Activated effector memory CD4-positive, alpha-beta T cell treated with anti-CD3 and anti-CD28 coated beads, Interleukin-2, amount 50 U/mL, for 16 hours (primary cell): ENCODE results near the gene CAPN2.
A peak's percentile ranks its signal among the peaks of the same experiment; 100 is the strongest.

ENCODE experiments used
- DNase-seq: peaks from one replicate; pipeline ENCODE4 v3.0.0-alpha.2; 2020

CAPN2 gene

DNA sequence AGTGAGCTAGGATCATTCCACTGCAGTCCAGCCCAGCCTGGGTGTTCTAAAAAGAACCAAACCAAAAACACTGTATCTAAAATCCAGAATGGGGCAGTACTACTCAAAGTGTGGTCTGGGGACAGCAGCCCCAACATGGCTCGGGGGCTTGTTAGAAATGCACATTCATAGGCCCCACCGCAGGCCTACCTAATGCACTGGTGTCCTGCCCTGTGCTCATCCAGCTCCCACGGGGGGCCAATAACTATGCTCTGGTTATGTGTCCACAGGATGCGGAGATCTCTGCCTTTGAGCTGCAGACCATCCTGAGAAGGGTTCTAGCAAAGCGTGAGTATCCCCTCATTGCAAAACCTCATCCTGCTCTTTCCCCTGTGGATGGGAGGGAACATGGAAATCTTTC, 51.5 kb downstream of the CAPN2 start:
- DNase-seq = peak; percentile 57

DNA sequence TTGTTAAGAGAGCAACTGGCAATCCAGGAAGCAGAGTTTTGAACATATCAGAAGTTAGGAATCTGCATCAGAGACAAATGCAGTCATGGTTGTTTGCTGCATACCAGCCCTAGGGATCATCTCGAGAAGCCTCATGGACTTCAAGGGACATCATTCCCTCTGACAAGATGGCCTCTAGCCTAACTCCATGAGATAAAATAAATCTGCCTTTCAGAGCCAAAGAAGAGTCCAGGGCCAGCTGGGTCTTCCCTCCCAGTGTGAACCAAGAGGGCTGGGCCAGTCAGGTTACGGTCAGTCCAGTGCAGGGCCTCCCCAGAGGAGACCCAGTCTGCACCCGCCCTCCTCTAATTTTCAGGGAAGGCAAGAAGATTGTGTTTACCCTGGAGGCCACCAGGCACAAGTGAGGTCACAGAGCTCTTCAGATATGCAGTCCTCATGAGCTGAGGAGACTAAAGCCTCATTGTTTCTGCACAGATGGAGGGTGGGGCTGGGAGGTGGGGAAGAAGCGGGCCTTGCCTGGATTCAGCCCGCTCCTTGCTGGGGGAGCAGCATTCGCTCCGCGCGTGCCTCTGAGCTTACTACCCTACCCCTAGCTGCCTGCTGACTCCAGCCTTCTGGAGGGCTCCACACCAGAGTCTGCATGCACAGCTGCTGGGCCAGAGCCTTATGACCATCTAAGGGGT, 52.8 kb downstream of the CAPN2 start:
- DNase-seq = no peak

DNA sequence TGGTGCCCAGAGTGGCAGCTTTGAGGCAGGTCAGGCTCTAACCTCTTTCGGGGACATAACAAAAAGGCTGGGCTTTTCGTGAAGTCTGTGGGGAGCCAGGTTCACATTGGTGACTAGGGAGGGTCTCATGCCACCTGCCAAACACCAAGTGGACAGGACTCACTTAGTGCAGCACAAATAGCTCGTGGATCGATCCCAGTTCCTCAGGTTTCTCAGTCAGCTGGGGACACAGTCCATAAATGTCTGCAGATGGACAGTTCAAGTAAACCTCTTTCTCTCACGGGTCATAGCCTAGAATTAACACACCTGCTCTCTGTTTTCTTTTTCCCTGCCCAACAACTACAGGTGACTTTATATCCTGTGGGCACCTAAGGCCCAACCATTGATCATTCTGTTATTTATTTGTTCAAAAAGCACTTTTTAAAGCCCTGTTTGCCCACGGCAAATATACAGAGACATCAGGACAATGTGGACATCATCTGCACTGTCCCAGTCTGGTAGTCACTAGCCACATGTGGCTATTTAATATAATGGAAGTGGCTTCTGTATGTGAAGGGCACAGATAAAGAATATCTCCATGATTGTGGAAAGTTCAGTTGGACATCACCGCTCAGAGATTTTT, 53.5 kb downstream of the CAPN2 start:
- peak; percentile 53 for DNase-seq

DNA sequence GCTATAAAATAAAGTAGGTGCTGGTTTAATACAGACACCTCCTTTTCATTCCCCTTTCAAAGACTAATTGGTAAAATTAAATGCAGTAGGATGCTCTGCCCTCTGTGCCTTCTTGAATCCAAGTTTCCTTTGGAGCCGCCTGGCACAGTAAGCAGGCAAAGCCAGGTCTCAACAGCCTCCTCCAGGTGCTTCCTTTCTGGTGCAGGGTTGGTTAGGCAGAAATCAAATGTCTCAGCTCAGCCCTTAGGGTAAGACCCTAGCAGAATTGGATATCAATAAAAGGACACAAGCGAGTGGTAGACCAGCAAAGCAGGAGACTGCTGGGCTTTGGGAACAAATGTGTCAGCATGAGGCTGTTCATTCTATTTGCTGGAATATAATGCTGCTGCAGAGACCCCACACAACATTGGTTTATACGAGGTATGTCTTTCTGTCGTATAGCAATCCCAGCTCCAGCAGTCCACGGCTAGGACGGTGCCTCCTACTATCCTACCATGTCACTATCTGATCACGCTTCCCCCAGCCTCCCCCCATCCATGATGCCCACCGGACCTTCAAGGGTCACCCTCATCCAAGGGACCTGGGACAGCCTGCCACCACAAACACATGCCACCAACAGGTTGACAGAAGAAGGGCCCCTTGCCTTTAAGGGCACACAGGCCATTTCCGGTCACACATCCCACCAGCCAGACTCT, 58.4 kb downstream of the CAPN2 start:
- no peak for DNase-seq

DNA sequence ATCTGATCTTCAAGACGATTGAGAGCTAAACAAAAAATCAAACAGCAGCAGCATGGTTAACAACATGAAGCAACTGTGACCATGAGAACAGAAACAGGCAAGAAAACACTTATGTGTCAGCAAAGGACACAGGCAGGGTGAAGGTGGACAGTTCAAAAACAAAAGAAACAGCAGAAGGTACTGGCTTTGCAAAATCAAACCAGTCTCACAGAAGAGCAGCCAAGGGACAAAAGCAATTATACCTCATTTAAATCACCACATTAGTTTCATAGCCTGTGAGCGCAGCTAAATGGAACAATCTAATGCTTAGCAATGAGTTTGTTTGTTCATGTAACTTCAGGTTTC, 59.1 kb downstream of the CAPN2 start:
- no peak for DNase-seq

DNA sequence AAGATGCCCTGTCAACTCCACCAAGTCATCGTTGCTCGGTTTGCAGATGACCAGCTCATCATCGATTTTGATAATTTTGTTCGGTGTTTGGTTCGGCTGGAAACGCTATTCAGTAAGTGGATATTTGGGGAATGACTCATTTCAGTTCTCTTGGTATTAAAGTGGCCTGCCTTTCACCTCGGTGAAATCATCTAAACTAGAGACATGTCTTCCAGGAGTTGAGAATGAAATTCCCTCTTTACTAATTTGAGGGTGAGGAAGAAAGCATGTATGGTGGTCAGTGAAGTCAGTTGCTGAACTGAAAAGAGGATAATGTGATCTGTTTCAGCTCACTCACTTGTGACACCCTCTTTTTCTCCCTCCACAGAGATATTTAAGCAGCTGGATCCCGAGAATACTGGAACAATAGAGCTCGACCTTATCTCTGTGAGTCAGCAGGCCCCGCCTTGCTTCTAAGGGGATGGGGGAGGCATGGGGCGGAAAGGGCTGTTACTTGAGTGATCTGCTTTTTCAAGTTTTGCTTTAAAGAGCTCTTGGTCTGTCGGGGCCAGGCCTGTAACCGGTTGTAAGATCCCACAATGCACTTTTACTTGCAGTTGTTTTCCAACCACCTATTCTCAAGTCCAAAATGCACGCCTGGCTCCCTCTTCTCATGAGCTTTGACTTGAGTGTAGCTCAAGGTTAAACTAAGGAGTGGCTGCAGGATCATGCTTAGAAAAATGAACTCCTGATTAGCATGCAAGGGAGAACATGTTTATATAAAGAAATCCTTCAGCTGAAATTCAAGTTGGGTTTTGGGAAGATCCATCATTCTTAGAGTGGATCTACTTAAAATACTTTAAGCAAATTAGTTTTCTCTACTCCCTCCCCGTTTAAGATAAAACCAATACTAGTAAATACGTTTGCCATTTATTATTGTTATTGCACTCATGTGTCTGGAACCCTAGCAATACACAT, 59.8 kb downstream of the CAPN2 start:
- DNase-seq = no peak

DNA sequence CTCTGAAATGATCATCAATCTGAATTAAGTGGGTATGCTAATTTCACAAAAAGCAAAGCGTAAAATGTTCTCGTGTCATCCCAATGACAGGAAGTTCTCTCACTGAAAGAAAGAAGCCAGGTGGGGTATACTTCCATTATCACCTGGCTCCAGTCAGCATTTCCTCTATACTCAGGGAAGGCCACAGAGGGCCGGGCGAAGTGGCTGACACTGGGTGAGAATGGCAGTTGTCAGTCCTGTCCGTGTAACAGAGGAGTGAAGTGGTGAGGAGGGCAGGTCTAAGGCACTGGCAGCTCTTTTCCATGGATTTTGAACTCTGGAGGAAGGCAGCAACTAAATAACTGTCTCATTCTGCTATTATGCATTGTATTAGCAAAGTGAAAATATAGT, 60.4 kb downstream of the CAPN2 start:
- DNase-seq = no peak

DNA sequence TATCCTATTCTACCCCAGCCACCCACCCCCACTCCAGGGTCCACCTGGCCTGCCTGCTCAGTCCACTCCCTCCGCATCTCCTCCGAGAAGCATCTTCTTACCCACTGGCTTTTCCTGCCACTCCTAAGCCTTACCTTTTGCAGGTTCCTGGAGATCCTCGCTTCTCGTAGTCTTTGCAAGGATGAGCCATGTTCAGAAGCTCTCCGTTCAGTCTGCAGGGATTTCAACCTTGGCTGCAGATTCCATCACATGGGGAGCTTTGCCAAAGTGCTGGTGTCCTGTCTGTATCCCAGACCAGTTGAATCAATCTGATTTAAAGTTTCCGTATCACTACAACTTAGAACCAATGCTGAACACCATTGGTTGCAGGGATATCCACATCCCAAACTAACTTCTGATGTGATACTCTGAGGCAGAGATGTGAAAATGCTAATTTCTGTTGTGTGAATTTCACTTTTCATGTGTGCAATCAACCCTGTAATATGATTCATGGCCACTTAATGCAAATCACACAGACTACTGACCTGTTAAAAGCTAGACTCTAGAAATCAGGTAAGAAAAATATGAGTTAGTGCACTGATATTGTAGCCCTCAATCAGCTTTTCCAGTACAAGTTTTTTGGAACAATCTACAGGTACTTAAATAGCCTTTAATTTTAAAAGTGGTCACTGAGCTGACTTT, 61.9 kb downstream of the CAPN2 start:
- DNase-seq = no peak

DNA sequence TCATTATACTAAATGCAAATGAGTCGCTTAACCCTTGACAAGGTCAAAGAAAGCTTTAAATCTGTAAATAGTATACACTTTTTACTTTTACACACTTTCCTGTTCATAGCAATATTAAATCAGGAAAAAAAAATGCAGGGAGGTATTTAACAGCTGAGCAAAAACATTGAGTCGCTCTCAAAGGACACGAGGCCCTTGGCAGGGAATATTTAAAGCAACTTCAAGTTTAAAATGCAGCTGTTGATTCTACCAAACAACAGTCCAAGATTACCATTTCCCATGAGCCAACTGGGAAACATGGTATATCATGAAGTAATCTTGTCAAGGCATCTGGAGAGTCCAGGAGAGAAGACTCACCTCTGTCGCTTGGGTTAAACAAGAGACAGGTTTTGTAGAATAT, 62.7 kb downstream of the CAPN2 start:
- DNase-seq = no peak

DNA sequence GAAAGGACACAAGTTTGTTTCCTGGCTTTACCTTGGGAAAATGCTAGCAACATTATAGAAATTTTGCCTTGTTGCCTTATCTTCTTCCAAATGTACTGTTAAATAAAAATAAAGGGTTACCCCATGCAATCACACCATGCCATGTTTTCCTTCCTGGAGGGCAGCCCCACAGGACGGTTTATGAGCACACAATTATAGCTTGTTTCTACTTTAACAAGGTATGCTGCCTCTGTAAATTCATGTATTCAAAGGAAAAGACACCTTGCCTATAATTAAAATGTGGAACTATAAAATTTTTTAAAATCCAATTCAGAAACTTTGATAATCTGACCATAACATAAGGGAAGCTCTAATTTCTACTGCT, 63.4 kb downstream of the CAPN2 start:
- DNase-seq = no peak

DNA sequence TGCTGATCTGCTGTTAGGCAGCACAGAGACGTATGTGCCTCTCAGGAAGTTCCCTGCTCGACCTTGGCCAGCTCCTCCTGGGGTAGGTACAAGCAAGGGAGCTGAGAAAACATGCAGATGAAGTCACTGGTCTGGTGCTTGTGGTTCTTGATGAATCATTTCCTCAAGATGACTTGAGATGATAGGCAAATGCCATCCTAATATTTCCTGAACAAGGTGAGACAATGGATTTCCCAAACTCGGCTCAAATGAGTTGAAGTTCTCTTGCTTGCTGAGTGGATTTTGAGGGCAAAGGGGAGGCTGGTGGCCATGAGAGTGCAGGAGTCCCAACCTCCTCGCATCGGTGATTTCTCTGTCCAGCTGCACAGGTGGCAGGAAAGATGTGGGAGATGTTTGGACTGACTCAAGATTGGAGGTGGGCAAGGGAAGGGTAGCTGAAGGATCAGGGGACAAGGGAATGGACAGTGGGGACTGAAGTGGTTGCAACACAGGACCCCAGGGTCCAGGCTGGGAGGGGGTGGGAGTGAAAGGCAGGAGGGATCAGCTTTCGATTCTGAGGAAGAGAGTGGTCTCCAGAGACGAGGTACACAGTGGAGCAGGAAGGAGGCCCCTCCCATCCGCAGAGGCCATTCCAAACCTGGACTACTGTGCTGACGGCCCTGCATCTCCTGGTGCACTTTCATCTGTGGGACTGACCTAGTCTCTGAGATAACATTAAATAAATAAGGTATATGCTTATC, 63.9 kb downstream of the CAPN2 start:
- DNase-seq = peak; percentile 78

DNA sequence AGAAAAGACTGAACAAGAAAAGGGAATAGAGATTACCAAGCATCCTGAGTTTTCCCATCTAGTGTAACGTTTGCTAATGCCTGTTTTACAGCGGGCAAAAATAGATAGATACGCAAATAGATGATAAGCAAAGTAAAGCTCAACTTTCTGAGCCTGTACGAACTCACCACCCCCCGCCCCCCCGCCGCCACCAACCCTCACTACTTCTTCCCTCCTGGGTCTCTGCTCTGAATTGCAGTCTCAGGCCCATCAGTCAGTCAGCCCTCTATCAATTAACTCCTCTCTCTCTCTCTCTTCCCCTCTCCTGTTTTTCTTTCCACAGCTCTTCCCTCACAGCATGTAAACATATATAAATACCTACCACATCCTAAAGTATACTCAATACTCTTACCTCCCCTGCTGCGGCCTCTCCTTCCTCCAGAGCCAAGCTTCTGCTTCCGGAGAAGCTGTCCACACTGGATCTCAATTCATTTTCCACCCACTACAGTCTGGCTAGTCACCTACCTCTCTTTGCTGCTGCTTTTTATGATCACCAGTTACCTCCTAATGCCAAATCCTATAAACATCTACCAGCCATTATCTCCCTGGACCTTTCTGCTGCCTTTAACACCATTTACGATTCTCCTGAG, 64.6 kb downstream of the CAPN2 start:
- DNase-seq = no peak

DNA sequence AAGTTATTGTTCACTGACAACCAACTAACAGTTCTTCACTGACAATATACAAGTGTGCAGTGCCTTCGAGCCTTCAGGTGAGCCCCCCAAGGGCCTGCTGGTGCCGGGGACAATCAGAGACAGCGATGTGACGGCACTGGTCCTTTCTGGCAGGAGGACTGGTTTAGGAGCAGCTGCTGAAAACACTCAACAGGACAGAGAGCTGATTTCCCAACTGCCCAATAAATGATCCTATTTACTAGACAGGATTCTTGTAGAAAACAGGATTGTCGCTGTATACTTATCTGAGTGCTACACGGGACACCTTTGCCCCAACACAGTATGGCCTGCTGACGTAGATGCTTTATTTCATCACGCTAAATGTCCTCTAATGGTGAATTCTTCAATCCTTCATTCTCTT, 68.0 kb downstream of the CAPN2 start:
- DNase-seq = no peak

DNA sequence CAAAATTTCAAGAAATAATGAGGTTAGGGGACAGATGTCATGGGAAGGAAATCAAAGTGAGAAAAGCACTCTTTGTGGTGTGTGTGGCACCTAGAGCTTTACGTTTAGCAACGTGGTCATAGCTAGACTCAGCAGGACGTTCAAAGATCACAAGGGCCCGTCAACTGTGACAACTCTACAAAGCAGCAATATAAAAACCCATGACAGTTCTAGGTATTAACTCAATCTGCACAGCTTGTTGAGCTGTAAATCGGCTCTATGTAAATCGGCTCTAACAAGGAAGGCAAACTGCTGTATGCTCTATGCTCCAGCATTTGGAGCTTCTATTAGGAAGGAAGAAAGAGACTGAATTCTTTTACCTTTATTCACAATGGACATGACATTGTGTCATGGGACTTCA, 68.6 kb downstream of the CAPN2 start:
- no peak for DNase-seq

DNA sequence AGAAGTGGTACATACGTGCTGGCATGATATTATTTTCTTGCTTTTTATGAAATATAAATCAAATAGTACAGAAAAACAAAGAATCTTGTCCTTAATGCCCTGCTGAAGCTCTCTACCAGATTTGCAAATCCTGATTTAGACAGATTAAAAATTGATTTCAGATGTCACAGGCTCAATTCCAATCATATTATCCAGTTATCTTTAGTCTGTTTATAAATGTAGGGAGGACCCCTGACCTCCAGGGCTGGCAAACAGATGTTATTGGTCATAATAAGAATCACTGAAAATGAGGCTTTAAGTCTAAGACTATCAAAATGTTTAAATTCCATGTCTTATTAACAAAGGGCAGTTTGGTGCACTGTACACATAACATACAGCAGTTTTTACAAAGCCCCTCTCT, 71.3 kb downstream of the CAPN2 start:
- no peak for DNase-seq

DNA sequence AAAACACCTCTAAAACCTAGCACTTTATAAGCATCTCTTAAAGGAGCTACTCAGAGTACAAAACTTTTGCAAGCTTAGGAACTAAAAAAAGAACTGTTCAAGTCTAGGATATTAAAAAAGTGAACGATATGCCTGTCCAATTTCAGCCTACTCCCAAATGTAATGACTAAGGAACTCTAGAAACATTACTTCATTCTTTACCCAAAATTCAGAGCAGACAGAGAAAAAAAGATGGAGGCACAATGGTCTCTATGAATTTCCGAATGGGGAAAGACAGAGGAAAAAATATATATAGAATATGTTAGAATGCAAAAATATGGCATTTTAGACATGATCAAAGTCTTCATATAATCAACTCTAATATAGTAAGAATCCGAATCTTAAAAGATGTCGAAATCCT, 72.2 kb downstream of the CAPN2 start:
- DNase-seq = no peak

DNA sequence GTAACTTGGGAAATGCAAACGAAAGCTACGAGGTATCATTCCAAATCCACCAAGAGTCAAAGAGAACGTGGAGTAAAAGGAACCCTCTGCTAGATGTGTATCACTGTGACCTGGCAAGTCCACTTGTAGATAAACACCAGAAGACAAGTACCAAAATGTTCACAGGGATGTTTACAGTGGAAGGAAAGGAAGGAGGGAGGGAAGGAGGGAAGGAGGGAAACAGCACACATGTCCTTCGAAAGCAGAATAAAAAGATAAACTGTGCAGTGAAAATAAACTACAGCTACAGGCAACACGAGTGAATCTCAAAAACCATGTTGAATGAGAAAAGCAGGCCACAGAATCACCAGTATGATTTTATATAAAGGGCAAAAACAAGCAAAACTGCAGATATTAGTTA, 73.5 kb downstream of the CAPN2 start:
- no peak for DNase-seq

DNA sequence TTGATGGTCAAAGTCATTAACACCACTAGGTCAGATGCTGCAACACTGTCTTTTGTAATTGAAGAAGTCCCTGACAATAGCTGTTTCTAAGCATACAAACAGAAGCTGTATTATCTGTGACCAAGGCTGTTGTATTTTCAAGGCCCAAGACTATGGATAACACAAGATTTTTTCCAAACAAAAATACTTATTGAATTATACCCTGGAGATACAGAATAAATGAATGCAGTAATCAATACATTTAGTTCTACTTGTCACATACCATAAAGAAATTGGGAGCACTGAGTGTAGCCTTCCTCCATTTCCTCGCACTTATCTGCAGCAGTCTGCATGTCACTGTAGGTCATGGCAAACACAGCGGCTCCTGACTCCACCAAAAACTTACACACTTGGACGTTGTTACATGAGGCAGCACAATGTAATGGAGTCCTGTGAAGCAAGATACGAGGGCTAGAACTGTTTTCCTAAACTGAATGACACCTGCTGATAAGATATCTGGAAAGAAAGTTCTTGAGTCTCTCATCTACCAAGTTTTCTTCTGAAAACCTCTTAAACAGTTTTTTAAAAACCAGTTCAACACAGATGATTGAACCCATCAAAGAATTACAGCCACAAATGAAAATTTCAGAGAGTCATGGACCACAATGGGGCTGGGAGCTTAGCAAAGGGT, 76.5 kb downstream of the CAPN2 start:
- no peak for DNase-seq

DNA sequence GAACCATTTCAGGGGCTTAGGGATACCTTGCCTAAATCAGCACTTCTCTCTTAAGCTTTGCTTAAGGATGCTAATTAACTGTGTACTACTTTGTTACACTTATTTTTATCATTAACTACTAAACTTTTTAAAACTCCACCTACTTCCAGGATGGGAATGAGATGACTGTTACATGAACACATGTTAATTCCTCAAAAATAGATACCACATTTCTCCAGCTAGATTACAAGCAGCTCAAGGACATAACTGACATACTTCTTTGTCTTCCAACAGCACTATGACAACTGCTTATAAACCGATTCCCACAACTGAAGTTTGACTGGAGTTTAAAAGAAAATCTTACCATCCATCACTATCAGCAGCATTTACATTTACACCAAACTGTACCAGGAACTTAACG, 79.7 kb downstream of the CAPN2 start:
- DNase-seq = no peak

DNA sequence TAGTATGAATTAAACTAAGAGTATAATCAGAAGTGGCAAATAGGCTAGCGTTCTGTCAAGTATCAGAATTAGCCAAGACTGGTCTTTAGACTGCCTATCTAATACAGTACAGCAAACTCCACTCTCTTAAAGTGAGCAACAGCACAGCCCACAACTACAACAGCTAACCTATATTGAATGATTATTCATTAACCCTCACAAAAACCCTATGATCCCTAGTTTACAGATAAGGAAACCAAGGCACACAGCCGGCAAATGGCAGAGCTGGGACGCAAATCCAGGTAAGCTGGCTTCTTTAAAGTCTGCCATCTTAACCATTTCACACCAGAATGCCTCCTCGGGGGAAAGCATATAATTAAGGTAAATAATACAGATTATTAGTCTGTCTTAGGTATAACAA, 81.4 kb downstream of the CAPN2 start:
- no peak for DNase-seq
